ENCODE results near the gene THAP11.

- TF ChIP-seq POLR2A (IDR thresholded peaks at IDR 0.05) = no peak
- TF ChIP-seq, protein P1, sequence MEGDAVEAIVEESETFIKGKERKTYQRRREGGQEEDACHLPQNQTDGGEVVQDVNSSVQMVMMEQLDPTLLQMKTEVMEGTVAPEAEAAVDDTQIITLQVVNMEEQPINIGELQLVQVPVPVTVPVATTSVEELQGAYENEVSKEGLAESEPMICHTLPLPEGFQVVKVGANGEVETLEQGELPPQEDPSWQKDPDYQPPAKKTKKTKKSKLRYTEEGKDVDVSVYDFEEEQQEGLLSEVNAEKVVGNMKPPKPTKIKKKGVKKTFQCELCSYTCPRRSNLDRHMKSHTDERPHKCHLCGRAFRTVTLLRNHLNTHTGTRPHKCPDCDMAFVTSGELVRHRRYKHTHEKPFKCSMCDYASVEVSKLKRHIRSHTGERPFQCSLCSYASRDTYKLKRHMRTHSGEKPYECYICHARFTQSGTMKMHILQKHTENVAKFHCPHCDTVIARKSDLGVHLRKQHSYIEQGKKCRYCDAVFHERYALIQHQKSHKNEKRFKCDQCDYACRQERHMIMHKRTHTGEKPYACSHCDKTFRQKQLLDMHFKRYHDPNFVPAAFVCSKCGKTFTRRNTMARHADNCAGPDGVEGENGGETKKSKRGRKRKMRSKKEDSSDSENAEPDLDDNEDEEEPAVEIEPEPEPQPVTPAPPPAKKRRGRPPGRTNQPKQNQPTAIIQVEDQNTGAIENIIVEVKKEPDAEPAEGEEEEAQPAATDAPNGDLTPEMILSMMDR (IDR thresholded peaks at IDR 0.05) = no peak
These were observed 40.4 kb downstream of the THAP11 start for GRCh38 chr16:67882374-67883145.

Data from transverse colon (tissue), 3 donors.